OCI-LY3 (cell line): ENCODE measurements around the gene ATP8A2.

Source experiments
- EZH2phosphoT487 ChIP-seq: fragments of 200-600 bp; shearing (Covaris generic); IDR thresholded peaks from 2 replicates; pipeline ENCODE4 v1.6.1; 2018; ENCODE audit warnings: antibody characterized with exemption, mixed run types, low read depth
- TF ChIP-seq, protein P1 (sequence below): fragments of 200-600, 300-600 bp; sonication (generic); IDR thresholded peaks from 2 replicates; pipeline ENCODE4 v1.5.1; 2014; ENCODE audit warnings: antibody characterized with exemption, low read length, low read depth

DNA sequence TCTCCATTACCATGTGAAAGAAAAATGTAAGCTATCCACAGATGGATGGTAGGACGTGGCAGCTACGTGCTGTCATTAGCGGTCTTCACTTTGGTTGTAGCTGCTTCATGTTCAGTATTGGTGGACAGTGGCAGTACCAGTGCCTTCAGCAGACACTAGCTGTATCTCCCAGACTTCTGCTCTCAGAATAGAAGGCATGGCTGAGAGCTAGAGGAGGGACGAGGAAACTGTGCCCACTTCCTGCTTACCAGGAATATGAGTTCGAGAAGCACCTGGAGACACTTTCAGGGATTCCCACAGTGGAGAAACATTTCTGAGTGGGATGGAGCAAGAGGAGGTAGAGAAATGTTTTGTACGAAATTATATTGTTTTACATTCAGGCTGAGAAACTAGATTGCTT lies 686.9 kb downstream of the ATP8A2 start:
- TF ChIP-seq, protein P1, sequence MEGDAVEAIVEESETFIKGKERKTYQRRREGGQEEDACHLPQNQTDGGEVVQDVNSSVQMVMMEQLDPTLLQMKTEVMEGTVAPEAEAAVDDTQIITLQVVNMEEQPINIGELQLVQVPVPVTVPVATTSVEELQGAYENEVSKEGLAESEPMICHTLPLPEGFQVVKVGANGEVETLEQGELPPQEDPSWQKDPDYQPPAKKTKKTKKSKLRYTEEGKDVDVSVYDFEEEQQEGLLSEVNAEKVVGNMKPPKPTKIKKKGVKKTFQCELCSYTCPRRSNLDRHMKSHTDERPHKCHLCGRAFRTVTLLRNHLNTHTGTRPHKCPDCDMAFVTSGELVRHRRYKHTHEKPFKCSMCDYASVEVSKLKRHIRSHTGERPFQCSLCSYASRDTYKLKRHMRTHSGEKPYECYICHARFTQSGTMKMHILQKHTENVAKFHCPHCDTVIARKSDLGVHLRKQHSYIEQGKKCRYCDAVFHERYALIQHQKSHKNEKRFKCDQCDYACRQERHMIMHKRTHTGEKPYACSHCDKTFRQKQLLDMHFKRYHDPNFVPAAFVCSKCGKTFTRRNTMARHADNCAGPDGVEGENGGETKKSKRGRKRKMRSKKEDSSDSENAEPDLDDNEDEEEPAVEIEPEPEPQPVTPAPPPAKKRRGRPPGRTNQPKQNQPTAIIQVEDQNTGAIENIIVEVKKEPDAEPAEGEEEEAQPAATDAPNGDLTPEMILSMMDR, result no peak
- no peak for TF ChIP-seq EZH2phosphoT487
